GM19468 (cell line): ENCODE results near the gene DUOXA2.

Experiments used
- ATAC-seq: cut with Tn5 transposase; IDR thresholded peaks from one replicate; pipeline ENCODE4 v1.9.1; 2021; ENCODE audit warnings: mild to moderate bottlenecking, moderate library complexity, moderate number of reproducible peaks; ENCODE audit not compliant: unreplicated experiment; ENCODE audit errors: extremely low read depth

The DUOXA2 gene

DNA sequence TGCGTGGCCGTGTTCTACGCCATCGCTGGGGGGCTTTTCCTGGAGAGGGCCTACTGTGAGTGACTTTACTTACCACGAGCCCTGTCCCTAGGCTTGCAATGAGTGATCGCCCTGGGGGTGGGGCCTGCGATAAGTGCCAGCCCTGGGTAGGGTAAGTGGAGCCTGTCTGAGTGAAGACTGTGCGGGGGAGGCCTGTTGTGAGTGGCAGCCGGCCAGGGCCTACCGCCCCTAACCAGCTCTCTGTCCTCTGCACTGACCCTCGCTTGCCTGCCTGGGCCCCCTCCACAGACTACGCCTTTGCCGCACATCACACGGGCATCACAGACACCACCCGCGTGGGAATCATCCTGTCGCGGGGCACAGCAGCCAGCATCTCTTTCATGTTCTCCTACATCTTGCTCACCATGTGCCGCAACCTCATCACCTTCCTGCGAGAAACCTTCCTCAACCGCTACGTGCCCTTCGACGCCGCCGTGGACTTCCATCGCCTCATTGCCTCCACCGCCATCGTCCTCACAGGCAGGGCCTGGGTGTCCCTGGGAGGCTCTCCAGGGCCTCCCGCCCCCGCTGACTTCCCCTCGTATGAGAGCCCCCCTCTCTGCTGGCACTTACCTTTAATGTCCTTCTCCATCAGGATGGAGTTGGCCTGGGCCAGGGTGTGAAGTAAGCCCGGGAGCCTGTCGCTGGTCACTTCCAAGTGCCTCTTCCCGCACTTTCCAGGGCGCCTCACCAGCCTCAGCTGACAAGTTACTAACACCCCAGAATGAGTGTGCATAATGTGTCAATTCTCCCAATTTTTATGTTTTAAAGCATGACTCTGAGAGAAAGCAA, 38.1 kb downstream of the DUOXA2 start:
- no peak for ATAC-seq

DNA sequence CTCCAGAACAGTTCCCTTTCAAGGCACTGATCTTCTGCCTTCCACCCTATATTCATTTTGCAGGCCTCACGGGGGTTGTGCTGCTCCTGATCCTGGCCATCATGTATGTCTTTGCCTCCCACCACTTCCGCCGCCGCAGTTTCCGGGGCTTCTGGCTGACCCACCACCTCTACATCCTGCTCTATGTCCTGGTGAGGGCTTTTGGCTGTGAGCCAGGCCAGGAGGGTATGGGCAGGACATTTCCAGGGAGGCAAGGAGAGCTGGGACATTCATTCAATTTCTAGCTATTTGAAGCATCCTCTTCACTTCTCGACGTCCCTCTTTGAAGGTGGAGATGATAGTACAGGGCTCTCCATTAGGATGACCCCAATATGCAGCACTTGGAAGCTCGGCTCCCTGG, 41.6 kb downstream of the DUOXA2 start:
- no peak for ATAC-seq

DNA sequence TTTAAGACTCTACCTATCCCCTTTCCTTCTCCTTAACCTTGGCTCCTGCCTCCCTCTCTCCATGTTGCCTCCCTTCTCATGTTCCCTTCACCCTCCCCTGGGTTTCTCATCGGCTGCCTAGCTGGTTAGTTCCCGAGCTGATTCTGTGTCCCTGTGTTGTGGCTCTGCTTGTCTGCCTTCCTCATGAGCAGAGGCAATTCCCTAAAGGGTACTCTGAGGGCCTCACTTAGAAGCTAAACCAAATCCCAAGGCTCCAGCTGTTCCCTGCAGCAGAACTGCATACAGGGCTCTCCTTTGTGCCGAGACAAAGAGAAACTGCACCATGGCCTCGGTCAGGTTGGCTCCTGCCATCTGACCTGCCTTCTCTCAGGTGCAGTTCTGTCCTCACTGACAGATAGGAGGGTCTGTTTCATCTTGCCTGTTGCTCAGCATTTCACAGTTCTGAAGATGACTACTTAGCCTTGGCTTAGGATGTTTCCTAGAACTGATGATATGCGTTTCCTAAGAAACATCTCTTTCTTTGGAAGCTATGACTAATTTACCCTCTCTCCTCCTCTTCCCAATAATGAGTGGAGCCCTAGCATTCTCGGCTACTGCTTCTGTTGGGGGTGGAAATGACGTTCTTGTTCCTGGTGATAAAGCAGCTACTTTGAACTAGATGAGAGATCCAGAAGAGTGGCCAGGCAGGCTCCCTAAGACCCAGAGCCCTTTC, 42.8 kb downstream of the DUOXA2 start:
- no peak for ATAC-seq

DNA sequence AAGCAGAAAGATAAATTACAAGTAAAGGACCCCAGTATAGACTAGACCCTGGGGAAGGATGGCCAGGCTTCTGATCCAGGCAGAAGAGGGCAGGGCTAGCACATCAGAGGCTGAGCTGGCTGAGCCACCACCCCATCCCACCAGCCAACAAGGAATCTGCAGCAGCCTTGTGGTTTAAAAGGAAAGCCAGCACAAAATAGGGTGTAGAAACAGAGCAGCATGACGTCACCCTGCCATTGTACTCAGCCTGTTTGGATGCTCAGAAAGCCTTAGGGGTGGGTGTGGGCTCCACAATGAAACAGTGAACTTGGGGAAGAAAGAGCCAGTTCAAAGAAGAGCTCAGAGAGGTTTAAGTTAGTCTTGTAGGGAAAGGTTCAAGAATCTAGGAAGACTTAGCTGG, 43.8 kb downstream of the DUOXA2 start:
- no peak for ATAC-seq

DNA sequence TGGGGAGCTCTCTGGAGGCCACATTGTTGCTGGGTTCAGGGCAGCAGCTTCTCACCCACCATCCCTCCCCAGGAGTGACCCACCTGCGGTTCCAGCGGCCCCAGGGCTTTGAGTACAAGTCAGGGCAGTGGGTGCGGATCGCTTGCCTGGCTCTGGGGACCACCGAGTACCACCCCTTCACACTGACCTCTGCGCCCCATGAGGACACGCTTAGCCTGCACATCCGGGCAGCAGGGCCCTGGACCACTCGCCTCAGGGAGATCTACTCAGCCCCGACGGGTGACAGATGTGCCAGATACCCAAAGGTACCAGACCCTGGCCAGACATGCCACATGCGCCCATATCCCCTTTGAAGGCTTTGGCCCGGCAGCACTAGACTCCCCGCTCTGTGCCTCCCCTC, 47.5 kb downstream of the DUOXA2 start:
- ATAC-seq = no peak

DNA sequence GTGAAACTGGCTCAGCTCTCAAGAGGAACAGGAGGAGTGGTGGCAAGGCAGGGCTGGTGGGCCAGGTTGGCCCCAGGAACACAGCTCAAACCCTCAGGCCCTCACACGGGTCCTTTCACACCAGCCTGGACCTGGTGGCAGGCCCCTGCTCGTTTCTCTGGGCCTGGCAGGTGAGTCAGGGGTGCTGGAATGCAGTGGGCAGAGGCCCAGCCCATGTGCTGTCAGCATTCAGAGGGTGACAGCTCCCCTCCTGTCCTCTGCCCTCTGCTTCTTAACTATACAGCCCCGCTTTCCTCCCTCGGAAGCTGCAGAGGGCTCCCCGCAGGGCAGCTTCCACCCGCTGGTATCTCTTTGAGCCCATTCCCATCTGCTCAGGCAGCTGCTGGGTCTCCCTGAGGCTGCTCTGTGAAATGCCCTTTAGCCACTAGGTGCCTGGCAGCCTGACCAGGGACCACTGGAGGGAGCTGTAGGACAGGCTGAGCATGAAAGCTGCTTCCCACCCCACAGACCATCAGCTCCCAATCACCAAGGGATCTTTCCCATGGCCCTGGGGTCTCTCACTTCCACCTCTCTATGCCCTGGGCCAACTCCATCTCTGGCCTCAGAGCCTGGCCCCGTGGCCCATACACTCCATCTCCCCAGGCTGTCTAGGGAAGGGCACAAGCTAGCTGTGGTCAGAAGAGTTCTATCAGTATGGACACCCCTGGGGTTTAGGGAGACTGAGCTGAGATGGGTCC, 48.8 kb downstream of the DUOXA2 start:
- no peak for ATAC-seq

DNA sequence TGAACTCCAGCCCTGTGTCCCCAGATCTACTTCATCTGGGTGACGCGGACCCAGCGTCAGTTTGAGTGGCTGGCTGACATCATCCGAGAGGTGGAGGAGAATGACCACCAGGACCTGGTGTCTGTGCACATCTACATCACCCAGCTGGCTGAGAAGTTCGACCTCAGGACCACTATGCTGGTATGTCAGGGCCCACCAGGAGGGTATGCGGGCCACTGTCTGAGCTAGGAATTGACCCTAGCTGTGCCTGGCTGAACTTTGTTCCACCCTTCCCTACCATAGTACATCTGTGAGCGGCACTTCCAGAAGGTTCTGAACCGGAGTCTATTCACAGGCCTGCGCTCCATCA, 49.4 kb downstream of the DUOXA2 start:
- ATAC-seq = no peak

DNA sequence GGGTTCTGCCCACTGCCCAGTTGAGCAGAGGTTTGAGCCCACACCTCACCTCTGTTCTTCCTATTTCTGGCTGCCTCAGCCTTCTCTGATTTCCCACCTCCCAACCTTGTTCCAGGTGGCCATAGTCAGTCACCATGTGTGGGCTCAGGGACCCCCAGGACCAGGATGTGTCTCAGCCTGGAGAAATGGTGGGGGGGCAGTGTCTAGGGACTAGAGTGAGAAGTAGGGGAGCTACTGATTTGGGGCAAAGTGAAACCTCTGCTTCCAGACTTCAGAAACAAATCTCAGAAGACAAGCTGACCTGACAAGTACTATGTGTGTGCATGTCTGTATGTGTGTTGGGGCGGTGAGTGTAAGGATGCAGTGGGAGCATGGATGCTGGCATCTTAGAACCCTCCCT, 50.8 kb downstream of the DUOXA2 start:
- ATAC-seq = no peak

DNA sequence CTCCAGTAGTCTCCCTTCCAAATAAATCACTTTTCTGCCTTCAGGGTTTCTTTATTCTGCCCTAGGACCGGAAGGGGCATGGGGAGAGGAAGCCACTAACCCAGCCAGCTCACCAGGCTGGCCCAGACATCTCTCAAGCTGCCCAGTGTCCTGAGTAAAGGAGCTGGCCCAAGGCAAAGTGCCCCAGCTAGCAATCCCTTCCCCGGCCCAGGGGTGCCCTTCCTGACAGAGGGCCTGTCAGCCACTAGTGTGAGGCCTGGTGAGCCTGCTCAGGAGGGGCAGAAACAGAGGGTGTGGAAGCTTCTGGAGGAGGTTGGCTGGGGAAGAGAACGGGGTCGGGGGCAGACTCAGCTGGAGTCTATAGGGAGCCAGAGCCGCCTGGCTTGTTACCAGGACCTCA, 51.4 kb downstream of the DUOXA2 start:
- ATAC-seq = no peak

DNA sequence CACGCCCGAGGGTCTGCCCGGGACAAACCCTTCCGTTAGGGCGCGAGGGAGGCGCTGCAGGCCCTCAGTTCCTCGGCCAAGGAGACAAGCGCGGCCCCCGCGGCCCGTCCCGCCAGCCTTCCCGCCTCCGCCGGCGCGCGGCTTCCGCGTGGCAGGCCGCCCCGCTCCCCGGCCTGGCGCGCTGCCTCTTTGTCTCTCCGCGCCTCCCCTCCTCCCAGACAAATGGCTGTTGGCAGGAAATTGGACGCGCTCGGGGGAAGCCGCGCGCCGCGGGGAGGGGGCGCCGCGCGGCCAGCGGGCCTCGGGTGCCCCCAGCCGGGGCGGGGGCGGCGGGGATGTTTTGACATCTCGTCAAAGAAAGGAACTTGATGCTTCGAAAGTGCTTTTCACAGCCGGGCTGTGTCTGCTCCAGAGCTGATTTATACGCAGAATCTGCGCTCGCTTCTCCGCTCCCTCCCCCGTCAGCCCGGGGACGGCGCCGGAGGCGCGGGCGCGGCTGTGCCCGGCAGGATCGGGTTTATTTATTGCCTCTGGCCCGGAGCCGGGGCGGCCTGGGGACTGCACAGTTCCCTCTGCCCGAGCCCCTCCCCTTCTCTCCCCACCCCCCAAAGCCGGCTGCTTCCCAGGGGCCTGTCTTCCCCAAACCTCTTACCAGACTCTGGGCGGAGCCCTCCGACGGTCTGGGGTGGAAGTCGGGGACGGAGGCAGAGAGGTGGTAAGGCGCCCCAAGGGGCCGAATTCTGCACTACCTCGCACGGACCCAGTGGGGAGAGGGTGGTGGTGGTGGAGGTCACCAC, 52.9 kb downstream of the DUOXA2 start:
- peak; percentile 60 for ATAC-seq

DNA sequence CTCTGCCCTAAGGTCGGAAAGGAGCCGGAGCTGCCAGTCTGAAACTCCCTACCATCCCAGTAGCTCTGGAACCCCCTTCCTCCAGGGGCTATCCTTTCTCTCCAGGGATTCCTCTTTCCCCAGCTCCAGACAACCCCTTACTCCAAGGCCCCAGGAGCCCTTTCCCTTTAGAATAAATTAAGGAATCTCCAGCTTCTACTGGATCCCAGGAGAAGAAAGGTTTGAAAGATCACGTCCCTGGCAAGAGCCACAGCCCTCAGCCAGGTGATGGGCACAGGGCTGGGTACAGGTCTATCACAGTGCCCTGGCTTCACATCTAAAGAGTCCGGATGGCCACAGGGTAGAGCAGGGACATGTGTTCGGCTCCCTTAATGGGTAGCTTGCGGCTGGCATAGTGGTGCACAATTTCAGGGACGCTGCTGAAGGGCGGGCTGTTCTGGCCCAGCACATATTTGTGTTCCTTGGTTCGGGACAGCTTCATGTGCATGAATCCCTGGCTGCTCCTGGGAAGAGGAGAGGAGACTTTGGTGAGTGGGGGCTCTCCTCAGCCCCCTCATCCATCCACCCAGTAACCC, 53.6 kb downstream of the DUOXA2 start:
- ATAC-seq = no peak
